ENCODE results near the gene RBMS1.

- TF ChIP-seq CTCF (IDR thresholded peaks at IDR 0.05): no peak
- TF ChIP-seq POLR2AphosphoS5 (IDR thresholded peaks at IDR 0.05): no peak
- no peak for TF ChIP-seq POLR2A (IDR thresholded peaks at IDR 0.05)
Measured at GRCh38 chr2:160326786-160327185, 166.8 kb downstream of the RBMS1 start.

Measured in breast epithelium (tissue), 3 donors.